K562 (cell line): ENCODE results near the gene CNBD2. TPM values are rescaled to one million over a fixed set of nuclear protein-coding genes. Genes with fewer than 3 reads are reported as not detected.

ENCODE experiments used
- ATAC-seq: fragments of 200-7000 bp; cut with Tn5 transposase; 3 replicates; pipeline ENCODE4 v1.9.1; 2020; ENCODE audit warnings: moderate library complexity
- BruUV-seq: library from RNA; stranded (reverse); fragments of 400-500 nt; replicated peaks from 2 replicates; lab custom pipeline; 2021; lab: Mats Ljungman, UMichigan
- CTCF ChIA-PET: fragments of 300-600 bp; formaldehyde crosslinking; extraction: SDS; loops from one replicate; lab custom pipeline; 2021; ENCODE audit warnings: low intra/inter-chr PET ratio; lab: Yijun Ruan, JAX
- POLR2A ChIA-PET: fragments of 300-600, 350-650 bp; sonication (Branson Sonifier 250); formaldehyde crosslinking; extraction: SDS; loops from one replicate; lab custom pipeline; 2021; ENCODE audit warnings: antibody characterized with exemption, inconsistent platforms; lab: Yijun Ruan, JAX
- DNase-seq, 4 experiments: peaks; one replicate each; pipeline versions ENCODE4 v3.0.0 to v3.0.0-alpha.2; 2011 to 2018; ENCODE audit warnings: low spot score in 3 of 4, mixed read lengths in 3 of 4; ENCODE audit errors: extremely low read depth in 1 of 4
- FAIRE-seq: peaks from 2 replicates; lab custom pipeline; 2011; peaks lifted over from hg19 to GRCh38; lab: Jason Lieb, UNC
- H2AFZ ChIP-seq: 2 replicates; pipeline ENCODE4 v1.6.0; 2011; ENCODE audit warnings: low read depth, low read length, control low read depth, inconsistent platforms
- H3K27ac ChIP-seq: fragments of 200-600 bp; 3 replicates; pipeline ENCODE4 v1.8.0; 2011; ENCODE audit warnings: low read depth, mild to moderate bottlenecking, control low read depth, inconsistent platforms, low read length, moderate library complexity, mixed read lengths; ENCODE audit errors: extremely low read depth
- H3K27me3 ChIP-seq, 2 experiments: fragments of 300-600 bp in 1 of 2; 2 replicates in 1 of 2; 3 replicates in 1 of 2; pipeline versions ENCODE4 v1.6.0 to v1.8.0; 2011; ENCODE audit warnings: inconsistent platforms in 2 of 2, low read length in 2 of 2, mild to moderate bottlenecking in 1 of 2, mixed read lengths in 1 of 2, moderate library complexity in 1 of 2; ENCODE audit not compliant: control insufficient read depth in 2 of 2, insufficient read depth in 2 of 2
- H3K36me3 ChIP-seq: fragments of 300-600 bp; 3 replicates; pipeline ENCODE4 v1.8.0; 2011; ENCODE audit warnings: mild to moderate bottlenecking, low read length, inconsistent platforms; ENCODE audit not compliant: control insufficient read depth, insufficient read depth
- H3K4me1 ChIP-seq, 2 experiments: fragments of 200-600 bp in 1 of 2; replicated peaks in 1 of 2; 2 replicates in 1 of 2; 3 replicates in 1 of 2; pipeline versions ENCODE4 v1.5.1 to v1.8.0; 2011; ENCODE audit warnings: inconsistent platforms in 2 of 2, low read length in 2 of 2, mild to moderate bottlenecking in 1 of 2, mixed read lengths in 1 of 2, moderate library complexity in 1 of 2; ENCODE audit not compliant: control insufficient read depth in 2 of 2, insufficient read depth in 2 of 2
- H3K4me2 ChIP-seq: 2 replicates; pipeline ENCODE4 v1.6.1; 2011; ENCODE audit warnings: low read length, control low read depth, inconsistent platforms, mixed read lengths; ENCODE audit not compliant: insufficient read depth
- H3K4me3 ChIP-seq: fragments of 200-600 bp; sonication (generic), shearing (Covaris generic); 2 replicates; pipeline ENCODE4 v1.5.1; 2016; ENCODE audit warnings: control low read depth, inconsistent platforms
- H3K79me2 ChIP-seq: fragments of 200-600 bp; 3 replicates; pipeline ENCODE4 v1.8.0; 2011; ENCODE audit warnings: low read length, inconsistent platforms; ENCODE audit not compliant: control insufficient read depth, insufficient read depth
- H3K9ac ChIP-seq, 2 experiments: 2 replicates each; pipeline versions ENCODE4 v1.6.0 to v1.6.1; 2011; ENCODE audit warnings: low read depth in 2 of 2, low read length in 2 of 2, control low read depth in 1 of 2, inconsistent platforms in 1 of 2, mild to moderate bottlenecking in 1 of 2, mixed read lengths in 1 of 2; ENCODE audit not compliant: insufficient read depth in 1 of 2
- H3K9me1 ChIP-seq: one replicate; pipeline ENCODE4 v1.6.0; 2011; ENCODE audit warnings: inconsistent platforms, mild to moderate bottlenecking, low read length, moderate library complexity; ENCODE audit not compliant: control insufficient read depth, insufficient read depth
- H3K9me3 ChIP-seq: replicated peaks from 2 replicates; pipeline ENCODE4 v1.5.1; 2011; ENCODE audit warnings: low read depth, low read length, inconsistent platforms; ENCODE audit not compliant: control insufficient read depth, insufficient read depth
- H4K20me1 ChIP-seq: replicated peaks from 2 replicates; pipeline ENCODE4 v1.6.1; 2011; ENCODE audit warnings: low read length, inconsistent platforms, mixed read lengths; ENCODE audit not compliant: control insufficient read depth, insufficient read depth
- CHAMP1 ChIP-seq: fragments of 450-650 bp; IDR thresholded peaks from 2 replicates; pipeline ENCODE4 v1.6.1; 2016; ENCODE audit warnings: mild to moderate bottlenecking
- CREB3L1 ChIP-seq: fragments of 450-650 bp; IDR thresholded peaks from 2 replicates; pipeline ENCODE4 v1.6.1; 2014; ENCODE audit warnings: low read depth, mild to moderate bottlenecking, moderate library complexity, borderline replicate concordance
- EP400 ChIP-seq: fragments of 450-650 bp; IDR thresholded peaks from 2 replicates; pipeline ENCODE4 v1.6.1; 2017; ENCODE audit warnings: antibody characterized with exemption, mild to moderate bottlenecking, moderate library complexity
- EZH2 ChIP-seq: IDR thresholded peaks from 2 replicates; pipeline ENCODE4 v1.6.1; 2012; ENCODE audit warnings: low read depth, mild to moderate bottlenecking, inconsistent platforms, low read length, borderline replicate concordance
- HMBOX1 ChIP-seq: sonication (generic); IDR thresholded peaks from 2 replicates; pipeline ENCODE4 v1.6.1; 2016
- NFE2L1 ChIP-seq: fragments of 450-650 bp; IDR thresholded peaks from 2 replicates; pipeline ENCODE4 v1.6.1; 2016; ENCODE audit warnings: missing genetic modification characterization, low read depth, mild to moderate bottlenecking, missing compliant biosample characterization, moderate library complexity, borderline replicate concordance
- U2AF1 ChIP-seq: fragments of 200-400 bp; formaldehyde crosslinking; optimal IDR thresholded peaks from 2 replicates; pipeline ENCODE3; 2017; ENCODE audit warnings: mild to moderate bottlenecking, low read depth, low read length, moderate library complexity
- ZNF146 ChIP-seq: IDR thresholded peaks from one replicate; pipeline ENCODE4 v1.6.1; 2018; ENCODE audit warnings: missing compliant biosample characterization; ENCODE audit not compliant: unreplicated experiment
- WGBS: fragments of 100-300 bp; shearing (Covaris generic); methylation state at CpG from one replicate; pipeline ENCODE4 v1.1.6; 2016; ENCODE audit warnings: low coverage, mixed read lengths; ENCODE audit not compliant: insufficient coverage; ENCODE audit errors: missing lambda C conversion rate; 5-methylcytosine and 5-hydroxymethylcytosine counted together
- in situ Hi-C: fragments of 300-500 bp; cut with MboI; formaldehyde crosslinking; loops from 4 replicates; pipeline ENCODE4 v1.15.0; 2018; ENCODE audit warnings: inconsistent platforms, mixed read lengths
- intact Hi-C: fragments of 100-400 bp; cut with micrococcal nuclease; formaldehyde crosslinking; loops from 2 replicates; pipeline ENCODE4 v1.14.2; 2022
- polyA plus RNA-seq, 8 experiments: library from polyadenylated mRNA; depleted of rRNA in 4 of 8; stranded (reverse) in 5 of 8; unstranded in 3 of 8; fragments of >200 nt; fragmentation: Nextera tagmentation in 2 of 8; fragmentation: Illumina TruSeq in 1 of 8; extraction: Ambion mirVana in 2 of 8; extraction: Trizol in 1 of 8; gene quantifications; 2 replicates each; pipeline versions ENCODE4 v1.2.1 to v1.2.3, GENCODE V29; 2011 to 2014; ENCODE audit warnings: inconsistent platforms in 1 of 8, missing spikeins in 1 of 8
- total RNA-seq, 7 experiments: library from RNA; depleted of rRNA in 6 of 7; stranded (reverse); fragments of >200 nt in 6 of 7; fragmentation: Illumina TruSeq in 2 of 7; extraction: Trizol in 2 of 7; gene quantifications; 2 replicates each; pipeline versions ENCODE4 v1.2.1 to v1.2.3, GENCODE V29; 2011 to 2021; ENCODE audit warnings: low replicate concordance in 1 of 7

The CNBD2 gene
- total and polyA plus RNA-seq, 9 of the 15 experiments (the other 6 are each of a cell fraction or from before 2014, with no cell fraction given) = 3.2 to 17.5 (median 5.3) TPM

- H3K9me1 ChIP-seq = peaks cover 4% of the 10 kb centered on the region
- BruUV-seq = no TSS peak
- peaks cover 43% of the 10 kb centered on the region for H3K36me3 ChIP-seq
- TF ChIP-seq CHAMP1 (no peak), HMBOX1 (no peak), ZNF146 (CRISPR knock-in tag) (no peak), EP400 (no peak), EZH2 (no peak), U2AF1 (no peak), NFE2L1 (tag) (no peak), CREB3L1 (no peak)
- no peak overlapping the region for H3K27ac ChIP-seq
- H3K4me2 ChIP-seq = no peak overlapping the region
- POLR2A ChIA-PET = interaction anchor here (5.2 kb wide), 1 partner anchor 14 kb away, joined by 43 read pairs; the partner anchor contains the start of gene SCAND1
- no peaks in the 10 kb centered on the region for H3K9me3 ChIP-seq
- intact Hi-C loops (no loop called here), in situ Hi-C loops (no loop called here)
- no peak overlapping the region for H3K9ac ChIP-seq
- no peaks in the 10 kb centered on the region for H3K79me2 ChIP-seq
- ATAC-seq (no peak), DNase-seq (no peak), FAIRE-seq (no peak)
- no peaks in the 10 kb centered on the region for H4K20me1 ChIP-seq
- CTCF ChIA-PET = no interaction called here
- WGBS = 93% methylated on average over 3 of the region's 3 CpGs
- H3K4me3 ChIP-seq = no peak overlapping the region
- H3K4me1 ChIP-seq = no peaks in the 10 kb centered on the region
- no peaks in the 10 kb centered on the region for H3K27me3 ChIP-seq
- no peak overlapping the region for H2AFZ ChIP-seq
Measured at GRCh38 chr20:35939264-35939663, 29.1 kb upstream of the CNBD2 start.
